Stimulated activated naive CD4-positive, alpha-beta T cell (primary cell): ENCODE data around the gene CACTIN.
"Not testable (repeated sequence)": the region's sequence is repeated elsewhere in the genome, so short reads cannot be mapped to it uniquely, and the experiment has no call there.

Source experiments
- DNase-seq, 6 experiments: peaks; one replicate each; lab custom pipeline; 2025; lab: John Stamatoyannopoulos, UW

CACTIN gene

DNA sequence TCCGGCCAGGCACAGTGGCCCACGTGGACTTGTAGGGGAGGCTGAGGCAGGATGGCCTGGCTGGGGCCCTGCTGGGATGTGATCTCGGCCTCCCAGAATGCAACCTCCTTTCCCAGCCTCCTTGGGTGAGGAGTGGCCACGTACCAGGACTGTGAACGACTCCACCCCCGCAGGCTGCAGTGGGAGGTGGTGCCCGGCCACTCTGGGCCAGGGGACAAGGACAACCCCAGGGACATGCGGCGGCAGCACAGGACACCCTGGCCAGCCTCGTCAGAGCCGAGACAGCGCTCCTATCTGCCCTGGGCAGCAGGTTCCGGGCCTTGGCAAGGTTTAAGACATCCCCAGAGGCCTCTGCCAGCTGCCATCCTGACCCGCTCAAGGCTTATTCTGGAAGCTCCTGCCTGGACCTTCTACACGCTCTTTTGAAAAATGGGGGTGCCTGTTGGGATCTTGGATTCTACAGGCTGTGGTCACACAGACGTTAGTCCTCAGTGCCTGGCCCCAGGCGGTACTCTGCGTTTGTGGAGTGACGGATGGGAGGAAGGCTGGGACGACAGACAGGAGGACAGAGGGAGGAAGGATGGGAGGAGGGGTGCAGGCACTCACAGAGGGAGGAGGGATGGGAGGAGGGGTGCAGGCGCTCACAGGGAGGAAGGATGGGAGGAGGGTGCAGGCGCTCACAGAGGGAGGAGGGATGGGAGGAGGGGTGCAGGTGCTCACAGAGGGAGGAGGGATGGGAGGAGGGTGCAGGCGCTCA, 19.9 kb upstream of the CACTIN start:
- no peak for DNase-seq

DNA sequence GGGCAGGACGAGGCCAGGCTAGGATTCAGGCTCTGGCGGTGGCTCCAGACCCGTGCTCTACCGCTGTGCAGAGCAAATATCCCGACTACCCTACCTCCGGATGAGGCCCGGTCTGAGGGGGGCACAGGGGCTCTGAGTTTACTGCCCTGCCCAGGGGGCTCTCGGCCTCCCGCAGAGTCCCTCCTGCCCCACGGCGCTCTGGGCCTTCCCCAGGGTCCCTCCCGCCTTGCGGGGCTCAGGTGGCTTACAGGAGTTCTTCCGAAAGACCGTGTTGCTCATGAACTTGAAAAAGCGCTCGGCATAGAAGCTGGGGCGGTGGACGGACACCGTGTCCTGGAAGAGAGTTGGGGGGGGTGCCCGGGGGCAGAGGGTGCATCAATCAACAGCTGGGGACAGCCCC, 19.1 kb upstream of the CACTIN start:
- DNase-seq: no peak

DNA sequence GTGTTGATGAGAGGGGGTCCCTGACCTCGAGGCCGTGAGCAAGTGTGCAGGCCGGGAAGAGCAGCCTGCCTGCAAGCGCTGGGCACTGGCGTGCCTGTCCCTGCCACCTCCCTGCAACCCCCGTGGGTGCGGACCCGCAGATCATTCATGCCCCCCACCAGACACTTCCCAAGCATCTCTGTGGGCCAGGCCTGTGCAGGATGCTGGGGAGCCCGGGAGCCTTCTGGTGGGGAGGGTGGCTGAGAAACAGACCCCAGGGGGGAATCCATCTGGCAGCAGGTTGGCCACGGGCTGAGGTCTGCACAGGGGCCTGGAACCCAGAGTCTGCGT, 18.4 kb upstream of the CACTIN start:
- DNase-seq: no peak

DNA sequence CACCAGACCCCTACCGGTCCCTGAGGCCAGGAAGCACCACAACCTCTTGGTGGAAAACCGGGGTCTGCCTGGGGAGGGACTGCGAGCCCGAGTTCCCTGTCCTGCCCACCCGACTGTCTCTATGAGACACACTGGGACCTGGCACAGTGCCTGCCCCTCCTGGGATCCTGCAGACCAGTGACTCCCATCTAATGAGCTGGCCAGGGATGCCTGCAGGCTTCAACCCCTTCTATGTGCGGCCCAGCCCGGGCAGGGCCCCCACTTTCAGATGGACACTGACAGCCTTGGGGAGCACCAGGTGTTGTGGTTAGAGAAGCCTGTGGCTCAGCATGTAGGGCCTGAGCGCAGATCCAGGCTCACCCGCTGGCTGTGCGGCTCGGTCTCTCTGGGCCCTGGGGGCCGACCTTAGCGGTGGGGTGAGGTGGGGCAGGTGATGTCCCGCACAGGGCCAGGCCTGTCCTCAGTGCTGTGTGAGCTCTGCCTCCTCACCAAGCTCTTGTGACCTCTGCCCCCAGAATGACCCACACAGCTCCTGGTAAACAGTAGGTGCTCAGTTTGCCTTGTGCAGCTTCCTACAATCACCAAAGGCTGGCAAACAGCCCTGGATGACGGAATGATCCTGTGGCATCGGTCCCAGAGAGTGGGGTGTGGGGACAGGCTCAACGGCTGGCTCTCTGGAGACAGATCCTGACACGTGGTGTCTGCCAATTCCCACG, 17.9 kb upstream of the CACTIN start:
- DNase-seq: no peak

DNA sequence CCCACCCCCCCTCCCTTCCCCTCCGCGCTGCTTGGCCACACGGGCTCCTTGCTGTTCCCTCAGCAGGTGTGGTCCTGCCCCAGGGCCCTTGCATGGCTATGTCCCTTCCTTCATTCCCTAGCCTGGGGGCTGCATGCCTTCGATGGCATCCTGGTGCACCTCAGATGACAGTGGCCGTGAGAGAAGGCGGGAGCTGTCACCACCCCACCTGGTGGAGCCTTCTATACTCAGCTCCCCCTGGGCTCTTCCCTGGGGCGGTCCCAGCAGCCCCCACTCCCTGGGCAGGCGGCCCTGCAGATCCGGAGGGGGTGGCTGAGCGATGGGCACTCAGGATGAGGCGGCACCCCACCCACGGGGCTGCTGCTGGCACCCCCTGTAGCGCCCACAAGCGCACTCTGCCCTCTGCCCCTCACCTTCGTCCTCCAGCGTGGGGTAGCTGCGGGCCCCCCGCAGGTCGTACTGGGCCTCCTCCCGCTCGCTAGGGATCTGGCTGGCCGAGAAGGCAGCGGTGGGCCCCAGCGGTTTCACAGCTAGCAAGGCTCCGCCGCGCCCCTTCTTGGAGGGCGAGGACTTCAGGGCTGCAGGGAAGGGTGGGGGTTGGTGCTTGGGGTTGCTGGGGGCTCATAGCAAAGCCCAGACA, 17.2 kb upstream of the CACTIN start:
- DNase-seq: no peak

DNA sequence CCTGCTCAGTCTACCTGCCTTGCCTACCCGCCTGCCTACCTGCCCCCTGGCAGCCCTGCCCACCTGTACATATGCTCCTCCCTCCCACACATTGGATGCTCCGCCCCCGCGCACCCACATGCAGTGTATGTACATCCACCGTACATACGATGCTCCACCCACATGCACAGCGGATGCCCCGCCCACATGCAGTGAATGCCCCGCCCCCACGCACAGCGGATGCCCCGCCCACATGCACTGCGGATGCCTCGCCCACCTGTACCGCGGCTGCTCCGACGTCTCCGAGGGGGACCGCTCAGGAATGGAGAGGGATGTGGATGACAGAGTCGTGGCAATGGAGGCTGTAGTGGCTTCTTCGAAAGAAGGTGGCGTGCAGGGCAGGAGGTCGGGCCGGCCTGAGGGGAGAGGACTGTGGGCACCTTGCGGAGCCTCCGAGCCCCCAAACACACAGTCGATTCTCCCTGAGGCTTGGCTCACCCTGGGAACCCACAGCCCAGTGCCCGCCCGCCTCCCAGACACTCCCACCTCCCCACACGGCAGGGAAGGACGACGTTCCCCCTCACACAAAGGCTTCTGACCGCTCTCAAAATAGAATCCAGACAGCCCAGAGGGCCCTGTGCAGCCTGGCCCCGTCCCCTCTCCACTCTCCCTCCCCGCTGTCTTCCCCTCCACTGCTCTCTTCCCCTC, 16.5 kb upstream of the CACTIN start:
- no peak for DNase-seq

DNA sequence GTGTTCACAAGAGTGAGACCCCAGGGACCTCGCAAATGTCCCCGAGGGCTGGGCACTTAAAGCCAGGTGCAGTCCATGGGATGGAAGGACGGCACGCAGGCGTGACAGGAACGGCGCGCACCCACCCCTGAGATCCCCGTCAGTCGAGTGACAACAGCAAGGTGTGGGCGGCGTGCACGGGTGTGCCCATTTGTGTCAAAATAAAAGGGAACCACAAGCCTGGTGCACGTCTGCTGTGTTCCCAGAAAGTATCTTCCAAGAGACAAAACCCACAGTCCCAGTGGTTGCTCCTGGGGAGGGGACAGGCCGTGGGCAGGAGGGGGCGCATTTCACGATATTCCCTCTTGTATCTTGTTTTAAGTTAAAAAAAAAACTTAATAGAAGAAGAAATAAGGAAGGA, 15.7 kb upstream of the CACTIN start:
- no peak for DNase-seq

DNA sequence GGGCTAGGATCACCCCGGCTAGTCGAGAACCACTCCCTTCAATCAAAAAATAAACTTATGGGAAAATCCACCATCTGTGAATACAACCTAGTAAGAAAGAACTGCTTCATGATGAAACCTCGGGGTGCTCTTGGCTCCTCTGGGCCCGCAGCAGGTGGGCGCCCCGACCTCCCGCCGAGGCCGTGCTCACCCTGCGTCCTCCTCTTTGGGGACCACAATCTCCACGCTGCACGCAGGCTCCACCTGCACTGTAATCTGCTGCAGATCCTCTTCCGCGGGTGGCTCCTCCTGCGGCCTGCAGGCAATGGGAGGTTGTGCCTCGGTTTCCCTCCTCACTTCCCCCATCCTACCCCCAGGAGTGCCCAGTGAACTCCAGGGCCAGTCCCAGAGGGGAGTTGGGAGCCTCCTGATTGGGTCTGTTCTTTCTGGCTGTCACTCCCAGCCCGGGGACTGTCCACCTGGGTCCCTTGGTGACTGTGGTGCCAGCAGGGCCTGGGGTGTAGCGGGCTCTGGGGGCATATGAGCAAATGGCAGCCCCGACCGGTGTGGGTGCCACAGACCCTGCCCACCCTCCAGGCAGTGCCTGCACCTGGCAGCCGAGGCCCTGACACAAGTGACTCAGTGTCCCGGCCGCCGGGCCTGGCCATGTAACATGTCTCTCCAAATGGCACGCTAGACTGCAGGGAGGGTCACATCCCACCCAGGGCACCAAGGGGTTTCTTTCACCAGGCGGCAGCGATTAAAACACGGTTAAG, 15.1 kb upstream of the CACTIN start:
- DNase-seq: no peak

DNA sequence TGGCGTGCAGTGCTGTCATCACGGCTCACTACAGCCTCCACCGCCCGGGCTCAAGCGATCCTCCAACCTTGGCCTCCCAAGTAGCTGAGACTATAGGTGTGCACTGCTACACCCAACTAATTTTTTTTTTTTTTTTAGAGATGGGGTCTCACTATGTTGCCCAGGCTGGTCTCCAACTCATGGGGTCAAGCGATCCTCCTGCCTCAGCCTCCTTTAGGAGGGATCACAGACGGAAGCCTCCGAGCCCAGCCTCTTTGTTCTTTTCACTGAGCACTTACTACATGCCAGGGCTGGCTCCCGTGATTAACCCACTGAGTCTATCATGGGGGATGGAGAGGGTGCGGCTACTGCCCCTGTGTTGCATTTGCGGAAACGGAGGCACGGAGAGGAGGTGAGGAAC, 12.9 kb upstream of the CACTIN start:
- no peak for DNase-seq

DNA sequence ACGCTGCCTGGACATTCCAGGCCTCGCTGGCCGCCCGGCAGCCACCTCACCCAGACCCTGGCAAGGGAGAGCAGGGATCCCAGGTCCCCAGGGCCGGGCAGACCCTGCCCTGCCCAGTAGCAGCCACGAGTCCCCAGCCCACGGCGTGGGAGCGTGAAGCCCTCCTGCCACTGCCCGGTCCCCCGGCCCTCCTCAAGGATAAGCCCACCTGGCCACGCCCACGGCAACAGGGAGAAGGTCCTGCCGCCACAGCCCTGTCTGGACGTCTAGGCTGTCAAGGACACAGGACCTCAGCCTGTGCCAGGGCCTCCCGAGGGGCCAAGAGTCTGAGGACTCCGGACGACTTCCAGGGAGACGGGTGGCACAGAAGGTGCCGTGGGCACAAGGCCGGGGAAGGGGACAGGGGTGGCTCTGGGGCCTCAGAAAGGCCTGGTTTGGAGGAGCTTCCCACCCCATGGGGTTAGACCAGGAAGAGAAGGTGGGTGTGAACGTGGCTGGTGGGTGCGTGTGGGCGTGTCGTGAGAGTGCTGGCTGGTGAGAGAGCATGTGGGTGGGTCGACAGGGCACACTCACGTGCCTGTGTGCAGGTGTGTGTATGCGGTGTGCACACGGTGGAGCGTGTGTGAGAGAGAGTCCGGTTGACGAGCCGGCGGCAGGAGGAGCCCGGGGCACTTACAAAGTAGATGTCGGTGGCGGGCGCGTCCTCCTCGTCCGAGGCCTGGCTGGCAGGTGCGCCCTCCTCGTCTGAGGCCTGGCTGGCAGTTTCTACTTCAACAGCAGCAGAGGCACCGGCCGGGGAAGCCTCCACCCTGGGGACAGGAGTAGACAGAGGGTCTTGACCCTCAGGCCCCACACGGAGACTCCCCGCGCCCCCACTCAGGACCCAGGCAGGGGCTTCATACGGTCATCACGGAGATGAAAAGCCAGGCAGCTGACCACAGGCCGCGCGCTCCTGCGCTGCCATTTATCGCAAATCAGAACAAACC, 11.9 kb upstream of the CACTIN start:
- DNase-seq: no peak

DNA sequence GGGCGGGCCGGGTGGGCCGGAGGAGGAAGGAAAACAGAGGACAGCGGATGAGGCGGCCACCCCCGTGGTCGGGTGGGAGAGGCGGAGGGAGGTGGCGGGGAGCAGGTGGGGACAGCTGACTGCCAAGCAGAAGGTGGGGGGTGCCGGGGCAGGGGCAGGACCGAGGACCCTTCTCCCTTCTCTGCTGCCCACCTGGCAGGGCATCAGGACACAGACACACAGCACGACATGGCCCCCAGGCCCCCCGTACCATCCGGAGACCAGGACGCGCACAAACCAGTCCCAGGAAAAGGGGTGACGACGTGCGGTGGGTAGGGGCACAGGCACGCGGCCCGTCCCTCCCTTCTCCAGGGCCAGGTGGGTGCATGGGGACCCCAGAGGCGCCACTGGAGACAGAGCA, 11.0 kb upstream of the CACTIN start:
- no peak for DNase-seq

DNA sequence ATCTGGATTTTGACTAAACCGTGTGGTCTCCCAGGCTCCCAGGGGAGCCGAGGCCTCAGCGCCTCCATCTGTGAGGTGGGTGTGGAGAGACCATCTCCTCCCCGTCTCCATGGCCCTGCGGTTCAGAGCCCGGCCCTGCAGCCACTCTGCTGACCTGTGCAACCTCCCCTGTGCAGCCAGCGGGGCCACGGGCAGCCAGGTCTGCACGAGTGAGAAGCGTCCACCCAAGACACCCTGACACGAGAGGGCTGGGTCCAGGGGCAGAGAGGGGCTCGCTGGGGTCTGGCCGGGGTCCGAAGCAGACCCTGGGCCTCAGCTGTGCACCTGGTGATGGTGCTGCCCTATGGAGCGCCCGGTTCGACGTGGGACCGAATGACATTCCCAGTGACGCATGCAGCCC, 10.4 kb upstream of the CACTIN start:
- DNase-seq: no peak

DNA sequence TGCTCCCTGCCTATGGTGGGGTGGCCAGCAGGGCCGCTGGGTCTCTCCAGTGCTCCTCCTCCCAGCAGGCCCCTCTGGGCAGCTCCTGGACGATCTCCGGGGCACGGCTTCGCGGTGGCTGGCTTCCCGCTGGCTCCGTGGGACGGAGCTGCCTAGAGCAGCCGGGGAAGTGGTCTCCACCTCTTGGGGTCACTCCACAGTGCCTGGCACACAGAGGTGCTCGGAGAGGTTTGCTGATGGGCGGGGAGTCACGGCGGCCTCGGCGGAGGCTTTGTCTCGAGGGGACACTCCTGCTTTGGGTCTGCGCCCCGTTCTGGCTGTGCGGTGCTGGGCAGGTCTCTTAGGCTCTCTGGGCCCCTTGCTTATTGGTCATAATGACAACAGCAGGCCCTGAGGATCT, 9.9 kb upstream of the CACTIN start:
- no peak for DNase-seq

DNA sequence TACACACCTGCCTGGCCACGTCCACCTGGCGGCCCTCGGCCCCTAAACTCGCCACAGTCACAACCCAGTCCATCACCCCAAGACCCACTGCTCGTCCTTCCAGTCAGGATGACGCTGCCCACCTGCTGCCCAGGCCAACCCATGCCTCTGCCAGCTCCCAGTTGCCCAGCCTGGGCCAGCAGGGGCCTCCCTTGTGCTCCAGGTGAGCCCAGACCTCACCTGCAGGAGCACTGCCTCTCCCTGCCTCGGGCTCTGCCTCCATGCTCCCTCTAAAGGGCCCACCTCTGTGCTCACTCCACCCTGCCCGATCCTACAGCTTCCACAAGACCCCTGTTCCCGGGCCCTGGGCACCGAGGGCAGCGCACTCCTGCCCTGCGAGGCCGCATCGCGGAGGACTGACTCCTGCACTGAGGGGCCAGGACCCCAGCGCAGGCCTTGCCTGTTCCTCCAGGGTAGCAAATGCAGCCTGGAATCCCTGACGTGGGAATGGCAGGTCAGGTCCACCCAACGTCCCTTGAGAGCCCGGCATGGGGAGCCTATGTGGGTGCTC, 8.0 kb upstream of the CACTIN start:
- no peak for DNase-seq

DNA sequence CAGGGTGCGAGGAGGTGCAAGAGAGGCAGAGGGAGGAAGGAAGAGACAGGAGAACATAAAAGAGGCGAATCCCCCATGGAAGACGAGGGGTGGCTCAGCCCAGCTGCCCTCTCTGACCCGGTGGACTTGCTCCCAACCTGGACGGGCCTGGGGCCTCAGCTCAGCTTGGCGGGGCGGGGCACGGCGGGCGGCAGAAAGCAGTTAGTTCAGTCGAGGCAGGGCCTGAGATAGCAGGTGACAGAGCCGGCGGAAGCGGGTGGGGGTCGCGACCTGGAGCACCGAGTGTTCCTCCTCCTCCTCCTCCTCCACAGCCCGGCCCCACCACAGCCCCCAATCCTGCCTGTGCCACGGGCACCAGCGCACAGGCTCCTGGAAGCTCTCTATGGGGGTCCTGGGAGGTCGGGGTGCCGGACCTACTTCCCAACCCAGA, 7.0 kb upstream of the CACTIN start:
- no peak for DNase-seq

DNA sequence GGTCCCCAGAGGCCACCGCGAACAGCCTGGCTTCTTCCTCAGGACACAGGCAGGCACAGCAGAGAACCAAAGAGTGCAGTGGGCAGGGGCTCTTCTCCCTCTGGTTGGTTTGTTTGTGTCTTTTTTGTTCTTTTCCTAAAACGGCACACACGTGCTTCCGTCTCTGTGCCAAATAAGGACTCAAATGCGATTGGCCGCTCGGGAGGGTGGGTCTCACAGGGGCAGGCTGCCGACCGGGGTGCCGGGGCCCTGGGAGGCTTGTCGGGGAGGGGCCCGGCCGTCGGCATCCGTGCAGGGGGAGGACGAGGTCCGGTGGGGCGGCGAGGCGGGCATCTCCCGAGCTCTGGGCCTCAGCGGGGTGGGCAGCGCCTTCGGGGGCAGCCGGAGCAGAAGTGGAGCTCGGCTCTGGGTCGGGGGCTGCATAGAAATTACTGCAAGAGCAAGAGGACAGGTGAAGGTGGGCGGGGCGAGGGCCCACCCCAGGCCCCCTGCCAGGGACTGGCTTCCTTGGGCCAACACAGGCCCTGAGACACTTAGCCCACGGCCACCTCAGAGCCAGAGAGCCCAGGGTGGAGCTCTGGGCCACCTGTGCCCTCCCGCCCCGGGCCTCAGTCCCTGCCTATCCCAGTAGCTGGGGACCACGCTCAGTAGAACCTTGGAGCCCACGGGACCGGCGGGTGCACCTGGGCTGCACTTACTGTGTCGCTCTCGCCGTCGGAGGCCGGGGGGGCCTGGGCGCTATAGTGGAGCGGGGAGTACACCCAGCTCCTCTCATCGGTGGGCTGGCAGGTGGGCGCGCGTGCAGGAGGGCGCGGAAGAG, 6.4 kb upstream of the CACTIN start:
- no peak for DNase-seq

DNA sequence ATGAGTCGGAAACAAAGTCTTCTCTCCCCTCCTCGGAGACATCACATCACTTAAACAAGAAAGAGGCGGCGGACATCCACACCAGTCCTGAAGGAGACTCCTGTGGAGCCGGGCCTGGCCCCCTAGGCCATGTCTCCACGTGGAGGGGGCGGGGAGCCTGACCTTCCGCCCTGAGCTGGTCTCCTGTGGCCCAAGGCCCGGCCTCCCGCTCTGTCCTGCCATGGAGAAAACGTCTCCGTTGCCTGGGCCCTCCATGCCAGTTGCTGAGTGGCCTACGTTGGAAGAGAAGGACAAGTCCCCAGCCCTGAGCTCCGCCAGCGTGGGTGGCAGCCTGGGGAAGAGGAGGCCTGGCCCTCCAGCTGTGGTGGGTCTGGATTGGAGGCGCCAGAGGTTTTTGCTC, 5.5 kb upstream of the CACTIN start:
- no peak for DNase-seq

DNA sequence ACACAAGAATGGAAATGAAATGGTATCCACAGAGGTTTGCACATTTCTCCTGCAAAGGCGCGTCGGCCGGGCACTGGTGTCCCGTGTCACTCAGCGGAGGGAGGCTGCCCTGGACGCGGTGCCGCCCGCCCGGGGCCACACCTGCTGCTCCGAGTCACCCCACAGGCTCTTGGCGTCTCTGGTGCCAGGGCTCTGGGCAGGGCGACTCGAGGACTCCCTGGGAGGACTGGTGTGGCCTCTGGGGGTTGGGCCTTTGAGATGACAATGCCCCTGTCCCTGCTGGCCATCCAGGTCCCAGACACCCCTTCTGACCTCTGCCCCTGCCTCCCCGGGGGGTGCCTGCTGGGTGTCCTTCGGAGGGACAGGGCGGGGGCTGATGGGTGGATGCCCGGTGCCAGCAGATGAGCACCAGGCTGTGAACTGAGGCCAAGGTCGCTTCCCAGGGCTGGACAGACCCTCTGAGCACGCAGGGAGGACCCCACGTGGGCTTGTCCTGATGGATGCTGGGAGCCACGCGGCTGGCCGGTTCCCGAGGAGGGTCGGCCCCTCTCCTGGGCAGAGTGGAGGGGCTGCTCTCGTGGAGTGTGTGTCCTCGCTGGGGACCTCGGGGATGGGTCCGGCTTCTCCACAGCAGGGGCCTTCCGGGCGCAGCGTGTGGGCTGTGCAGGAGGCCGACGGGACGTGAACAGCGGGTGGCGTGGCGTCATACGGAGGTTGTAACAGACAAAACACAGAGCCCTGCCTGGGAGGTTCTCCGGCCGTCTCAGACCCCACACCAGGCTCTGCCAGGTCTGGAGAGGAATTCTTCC, 4.7 kb upstream of the CACTIN start:
- no peak for DNase-seq

DNA sequence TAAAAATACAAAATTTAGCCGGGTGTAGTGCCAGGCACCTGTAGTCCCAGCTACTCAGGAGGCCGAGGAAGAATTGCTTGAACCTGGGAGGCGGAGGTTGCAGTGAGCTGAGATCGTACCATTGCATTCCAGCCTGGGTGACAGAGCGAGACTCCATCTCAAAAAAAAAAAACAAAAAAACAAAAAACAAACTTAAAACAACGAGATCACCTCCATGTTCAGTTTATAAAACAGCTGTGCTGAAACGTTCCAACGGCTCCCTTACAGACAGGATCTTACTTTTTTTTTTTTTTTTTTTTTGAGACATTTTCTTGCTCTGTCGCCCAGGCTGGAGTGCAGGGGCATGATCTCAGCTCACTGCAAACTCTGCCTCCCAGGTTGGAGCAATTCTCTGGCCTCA, 2.2 kb upstream of the CACTIN start:
- DNase-seq: not testable (repeated sequence)
